ENCODE measurements around the gene ELOVL5.

ELOVL5 gene

DNA sequence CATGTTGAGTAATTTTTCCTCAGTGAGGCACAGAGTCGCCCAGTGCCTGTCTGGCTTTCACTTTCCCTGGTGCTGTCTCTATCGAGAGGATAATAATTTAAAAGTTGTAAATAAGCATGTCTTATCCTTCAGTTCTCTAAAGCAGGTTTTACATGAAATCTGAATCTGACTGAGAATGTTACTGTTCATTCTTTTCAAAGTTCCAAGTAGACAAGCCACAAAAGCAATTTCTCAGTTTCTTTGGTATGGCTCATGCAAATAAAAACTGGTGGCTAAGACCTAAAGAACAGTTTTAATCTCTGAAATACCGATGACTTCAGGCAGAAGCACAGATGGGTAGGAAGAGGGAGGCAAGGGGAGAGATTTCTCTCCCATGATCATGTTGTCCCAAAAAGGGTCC, 112.5 kb downstream of the ELOVL5 start:
- DNase-seq: peak in 1 of 2 experiments; percentile 29

DNA sequence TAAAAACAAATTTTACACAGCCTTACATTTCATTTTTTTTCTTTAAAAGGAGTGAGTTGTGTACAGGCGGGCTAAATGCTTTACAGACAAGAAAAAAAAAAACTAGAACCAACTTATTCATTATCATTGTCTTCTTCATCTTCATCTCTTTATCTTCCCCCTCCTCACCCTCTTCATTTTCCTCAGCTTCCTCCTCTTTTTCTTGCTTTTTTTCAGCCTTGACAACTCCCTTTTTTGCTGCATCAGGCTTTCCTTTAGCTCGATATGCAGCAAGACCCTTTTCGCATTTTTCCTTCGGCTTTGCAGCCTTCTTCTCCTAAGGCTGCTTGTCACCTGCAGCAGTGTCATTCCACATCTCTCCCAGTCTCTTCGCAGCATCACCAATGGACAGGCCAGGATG, 113.2 kb downstream of the ELOVL5 start:
- no peak for DNase-seq

- no peak for DNase-seq
Observed at GRCh38 chr6:53233309-53233708, 115.4 kb downstream of the ELOVL5 start.

DNA sequence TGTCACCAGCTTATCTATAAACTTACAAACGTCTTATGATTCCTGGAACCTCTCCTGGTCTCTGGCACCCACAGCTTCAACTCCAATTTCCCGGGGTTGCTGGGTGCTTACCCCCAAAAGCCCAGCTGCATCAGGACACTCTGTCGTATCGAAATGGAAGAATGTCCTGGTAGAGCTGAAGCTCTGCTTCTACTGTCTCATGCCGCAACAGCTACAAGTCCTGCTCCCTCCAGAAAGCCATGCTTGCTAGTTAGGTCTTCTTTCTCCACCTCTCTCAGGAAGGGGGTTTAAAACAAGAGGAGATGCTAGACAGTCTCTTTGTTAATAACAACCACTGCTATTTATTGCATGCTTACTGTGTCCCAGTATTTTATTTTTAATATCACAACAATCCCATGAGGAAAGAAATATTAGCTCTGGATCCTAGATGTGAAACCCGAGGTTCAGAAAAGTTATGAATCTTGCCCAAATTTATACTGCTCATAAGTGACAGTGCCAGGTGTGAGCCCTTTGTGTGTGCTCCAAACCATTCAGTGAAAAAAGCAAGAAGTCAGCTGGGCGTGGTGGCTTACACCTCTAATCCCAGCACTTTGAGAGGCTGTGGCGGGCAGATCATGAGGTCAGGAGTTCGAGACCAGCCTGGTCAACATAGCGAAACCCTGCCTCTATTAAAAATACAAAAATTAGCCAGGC, 117.8 kb downstream of the ELOVL5 start:
- DNase-seq: no peak

DNA sequence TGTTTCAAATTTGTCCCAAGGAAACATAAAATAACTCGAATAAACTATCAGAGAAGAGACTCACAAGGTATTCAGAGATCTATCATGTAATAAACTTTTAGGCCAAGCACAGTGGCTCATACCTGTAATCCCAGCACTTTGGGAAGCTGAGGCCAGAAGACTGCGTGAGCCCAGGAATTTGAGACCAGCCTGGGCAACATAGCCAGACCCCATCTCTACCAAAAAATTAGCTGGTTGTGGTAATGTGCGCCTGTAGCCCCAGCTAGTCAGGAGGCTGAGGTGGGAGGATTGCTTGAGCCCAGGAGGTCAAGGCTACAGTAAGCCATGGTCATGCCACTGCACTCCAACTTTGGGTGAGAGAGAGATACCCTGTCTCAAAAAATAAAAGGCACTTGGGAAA, 120.9 kb downstream of the ELOVL5 start:
- no peak for DNase-seq

GRCh38 chr6:53220605-53221004, 128.1 kb downstream of the ELOVL5 start:
- no peak for DNase-seq
